HL-60/S4 treated with retinoic acid at 250 ng/mL for 4 days and 3 days (cell line): ENCODE measurements around the gene INMT.
"Not testable (repeated sequence)": the region's sequence is repeated elsewhere in the genome, so short reads cannot be mapped to it uniquely, and the experiment has no call there.

Experiments
- in situ Hi-C: fragments of 300-500 bp; cut with MboI; formaldehyde crosslinking; loops from 2 replicates; pipeline ENCODE4 v1.7.0; 2022; ENCODE audit warnings: low sequenced_read_pairs

INMT gene

GRCh38 chr7:30751696-30752273, at the start of gene INMT:
INMT (plus strand) TSS chr7:30752135; CDS start chr7:30752151, 16 bp downstream.
- in situ Hi-C loops, result no loop called here

- in situ Hi-C loops, result no loop called here
These were observed 49.7 kb upstream of the INMT start for GRCh38 chr7:30702200-30702599.

GRCh38 chr7:30703756-30704155, 48.2 kb upstream of the INMT start:
- in situ Hi-C loops, result no loop called here

- in situ Hi-C loops, result no loop called here
These were observed 46.9 kb upstream of the INMT start for GRCh38 chr7:30705008-30705407.

GRCh38 chr7:30705596-30705995, 46.3 kb upstream of the INMT start:
- in situ Hi-C loops, result no loop called here

GRCh38 chr7:30706316-30706715, 45.6 kb upstream of the INMT start:
- in situ Hi-C loops, result no loop called here

- in situ Hi-C loops, result no loop called here
These were observed 45.0 kb upstream of the INMT start for GRCh38 chr7:30706908-30707307.

- in situ Hi-C loops, result no loop called here
These were observed 44.3 kb upstream of the INMT start for GRCh38 chr7:30707391-30708357.

GRCh38 chr7:30708412-30708811, 43.5 kb upstream of the INMT start:
- in situ Hi-C loops, result no loop called here

GRCh38 chr7:30708983-30709382, 43.0 kb upstream of the INMT start:
- in situ Hi-C loops, result no loop called here

- in situ Hi-C loops, result no loop called here
These were observed 42.4 kb upstream of the INMT start for GRCh38 chr7:30709549-30709948.

GRCh38 chr7:30710669-30711068, 41.3 kb upstream of the INMT start:
- in situ Hi-C loops, result no loop called here

- in situ Hi-C loops, result no loop called here
These were observed 38.5 kb upstream of the INMT start for GRCh38 chr7:30713392-30713791.

GRCh38 chr7:30714129-30714528, 37.8 kb upstream of the INMT start:
- in situ Hi-C loops, result no loop called here

GRCh38 chr7:30717181-30717580, 34.8 kb upstream of the INMT start:
- in situ Hi-C loops, result no loop called here

GRCh38 chr7:30719434-30719833, 32.5 kb upstream of the INMT start:
- in situ Hi-C loops, result not testable (repeated sequence)

- in situ Hi-C loops, result no loop called here
These were observed 30.7 kb upstream of the INMT start for GRCh38 chr7:30721211-30721610.

- in situ Hi-C loops, result no loop called here
These were observed 29.7 kb upstream of the INMT start for GRCh38 chr7:30722187-30722586.

- in situ Hi-C loops, result no loop called here
These were observed 29.3 kb upstream of the INMT start for GRCh38 chr7:30722671-30723070.

- in situ Hi-C loops, result no loop called here
These were observed 28.2 kb upstream of the INMT start for GRCh38 chr7:30723776-30724175.

- in situ Hi-C loops, result no loop called here
These were observed 25.5 kb upstream of the INMT start for GRCh38 chr7:30726296-30727006.
